Neural crest cell (in vitro differentiated cells): ENCODE measurements around the gene ITGAE. TPM values are rescaled to one million over a fixed set of nuclear protein-coding genes. Genes with fewer than 3 reads are reported as not detected.

Experiments used
- DNase-seq: peaks from one replicate; pipeline ENCODE4 v3.0.0; 2021; ENCODE audit warnings: low read depth, mixed read lengths, low spot score
- H3K27ac Mint-ChIP-seq: one replicate; pipeline ENCODE4 v1.8.0; 2021; ENCODE audit warnings: mild to moderate bottlenecking, mixed read lengths; ENCODE audit not compliant: unreplicated experiment
- H3K27me3 Mint-ChIP-seq: 2 replicates; pipeline ENCODE4 v1.8.0; 2021; ENCODE audit warnings: low read depth, mild to moderate bottlenecking, mixed read lengths
- H3K36me3 Mint-ChIP-seq: 2 replicates; pipeline ENCODE4 v1.8.0; 2021; ENCODE audit warnings: low read depth, mild to moderate bottlenecking, mixed read lengths
- H3K4me1 Mint-ChIP-seq: 2 replicates; pipeline ENCODE4 v1.8.0; 2021; ENCODE audit warnings: mixed read lengths
- H3K4me3 Mint-ChIP-seq: one replicate; pipeline ENCODE4 v1.8.0; 2021; ENCODE audit warnings: mild to moderate bottlenecking, mixed read lengths
- H3K9me3 Mint-ChIP-seq: 2 replicates; pipeline ENCODE4 v1.8.0; 2021; ENCODE audit warnings: mixed read lengths
- CTCF ChIP-seq: fragments of 200-600 bp; sonication (generic); conservative IDR thresholded peaks from 2 replicates; pipeline ENCODE4 v1.5.0; 2021; ENCODE audit warnings: antibody characterized with exemption, mild to moderate bottlenecking
- long read RNA-seq: library from polyadenylated mRNA; unstranded; transcript quantifications from one replicate; pipeline ENCODE4 v2.0.0, GENCODE V29; 2020
- total RNA-seq: library from RNA; stranded (reverse); gene quantifications from 2 replicates; pipeline ENCODE4 v1.2.1, GENCODE V29; 2021

ITGAE gene
- total RNA-seq = 43.1 and 45.5 TPM in 2 replicates
- long read RNA-seq, transcript ITGAE-207 (4 exons, 672 nt) = major isoform, 12 of 17 reads
- long read RNA-seq, partial matches to known transcripts = 2 of 17 reads
- long read RNA-seq, other reads (novel, unspliced or antisense) = 2 of 17 reads

- H3K27me3 Mint-ChIP-seq = no peaks in the 10 kb centered on the region
- peaks cover 2% of the 10 kb centered on the region for H3K36me3 Mint-ChIP-seq
- TF ChIP-seq CTCF = no peak
- DNase-seq = no peak
- no peaks in the 10 kb centered on the region for H3K9me3 Mint-ChIP-seq
- H3K4me1 Mint-ChIP-seq = no peaks in the 10 kb centered on the region
- H3K4me3 Mint-ChIP-seq = no peak within 1 kb of the TSS
- no peak within 1 kb of the TSS for H3K27ac Mint-ChIP-seq
Measured at GRCh38 chr17:3800362-3801271, at the start of gene ITGAE. TSS of gene ITGAE (minus strand) at chr17:3801188. CDS start at chr17:3801144, 44 bp downstream.

- H3K27me3 Mint-ChIP-seq = peaks cover 6% of the 10 kb centered on the region
- H3K27ac Mint-ChIP-seq = no peak overlapping the region
- TF ChIP-seq CTCF = no peak
- H3K36me3 Mint-ChIP-seq = no peaks in the 10 kb centered on the region
- peak overlapping the region; percentile 23 for H3K4me3 Mint-ChIP-seq
- DNase-seq = no peak
- no peaks in the 10 kb centered on the region for H3K9me3 Mint-ChIP-seq
- H3K4me1 Mint-ChIP-seq = peaks cover 19% of the 10 kb centered on the region
Measured at GRCh38 chr17:3848229-3848835, 47.3 kb upstream of the ITGAE start.

GRCh38 chr17:3847165-3847670 is 46.2 kb upstream of the ITGAE start:
- Mint-ChIP-seq H3K27me3 (peaks cover 6% of the 10 kb centered on the region), H3K9me3 (no peaks in the 10 kb centered on the region), H3K4me1 (peaks cover 19% of the 10 kb centered on the region), H3K27ac (no peak overlapping the region), H3K36me3 (no peaks in the 10 kb centered on the region), H3K4me3 (peak overlapping the region; percentile 99)
- no peak for TF ChIP-seq CTCF
- no peak for DNase-seq

- DNase-seq = no peak
- no peaks in the 10 kb centered on the region for H3K36me3 Mint-ChIP-seq
- peak overlapping the region; percentile 99 for H3K4me3 Mint-ChIP-seq
- H3K27me3 Mint-ChIP-seq = peaks cover 6% of the 10 kb centered on the region
- H3K9me3 Mint-ChIP-seq = no peaks in the 10 kb centered on the region
- TF ChIP-seq CTCF = no peak
- no peak overlapping the region for H3K27ac Mint-ChIP-seq
- peaks cover 19% of the 10 kb centered on the region for H3K4me1 Mint-ChIP-seq
Measured at GRCh38 chr17:3846437-3847164, 45.6 kb upstream of the ITGAE start.
